DND-41 (cell line): ENCODE results near the gene F10.

Experiments used
- ATAC-seq: fragments of 200-7000 bp; cut with Tn5 transposase; 3 replicates; pipeline ENCODE4 v1.9.1; 2021; ENCODE audit warnings: low read depth; ENCODE audit not compliant: insufficient read depth
- DNase-seq: peaks from one replicate; pipeline ENCODE4 v3.0.0-alpha.2; 2020
- H2AFZ ChIP-seq: 2 replicates; pipeline ENCODE4 v1.6.0; 2012; ENCODE audit warnings: low read depth, low read length
- H3K27ac ChIP-seq: 2 replicates; pipeline ENCODE4 v1.5.1; 2012; ENCODE audit warnings: low read length, inconsistent platforms
- H3K27me3 ChIP-seq: fragments of 200-600 bp; sonication (generic); 2 replicates; pipeline ENCODE4 v1.6.0; 2012; ENCODE audit warnings: low read length, mild to moderate bottlenecking, inconsistent platforms; ENCODE audit not compliant: insufficient read depth, poor library complexity
- H3K36me3 ChIP-seq: 2 replicates; pipeline ENCODE4 v1.5.1; 2012; ENCODE audit warnings: low read length, inconsistent platforms; ENCODE audit not compliant: insufficient read depth
- H3K4me1 ChIP-seq: 2 replicates; pipeline ENCODE4 v1.5.1; 2012; ENCODE audit warnings: mild to moderate bottlenecking, low read length; ENCODE audit not compliant: insufficient read depth
- H3K4me2 ChIP-seq: 2 replicates; pipeline ENCODE4 v1.6.0; 2012; ENCODE audit warnings: mild to moderate bottlenecking, moderate library complexity, low read length, inconsistent platforms; ENCODE audit not compliant: insufficient read depth
- H3K4me3 ChIP-seq, 2 experiments: fragments of 200-600 bp in 1 of 2; shearing (Covaris generic) in 1 of 2; 2 replicates each; pipeline ENCODE4 v1.5.1; 2012 to 2016; ENCODE audit warnings: inconsistent platforms in 2 of 2, low read length in 2 of 2, mild to moderate bottlenecking in 2 of 2, low read depth in 1 of 2, moderate library complexity in 1 of 2
- H3K79me2 ChIP-seq: 2 replicates; pipeline ENCODE4 v1.6.0; 2012; ENCODE audit warnings: low read length, inconsistent platforms; ENCODE audit not compliant: insufficient read depth
- H3K9ac ChIP-seq: 2 replicates; pipeline ENCODE4 v1.6.0; 2012; ENCODE audit warnings: low read depth, mild to moderate bottlenecking, inconsistent platforms, low read length, moderate library complexity
- H3K9me3 ChIP-seq: 2 replicates; pipeline ENCODE4 v1.5.1; 2012; ENCODE audit warnings: low read length, moderate library complexity, mild to moderate bottlenecking, inconsistent platforms; ENCODE audit not compliant: insufficient read depth, severe bottlenecking
- H4K20me1 ChIP-seq: 2 replicates; pipeline ENCODE4 v1.6.0; 2012; ENCODE audit warnings: low read length; ENCODE audit not compliant: insufficient read depth
- CTCF ChIP-seq: IDR thresholded peaks from 2 replicates; pipeline ENCODE4 v1.5.1; 2012; ENCODE audit warnings: borderline replicate concordance, low read length, moderate library complexity, mild to moderate bottlenecking; ENCODE audit not compliant: poor library complexity, severe bottlenecking; ENCODE audit errors: extremely low read depth
- EZH2 ChIP-seq: IDR thresholded peaks from 3 replicates; pipeline ENCODE4 v1.6.1; 2012; ENCODE audit warnings: borderline replicate concordance, low read depth, mild to moderate bottlenecking, moderate library complexity, low read length, inconsistent platforms; ENCODE audit not compliant: severe bottlenecking

Gene F10

GRCh38 chr13:113094410-113094800 lies 28.2 kb upstream of the F10 start:
- Histone ChIP-seq H3K9me3 (no peaks in the 10 kb centered on the region), H3K4me3 (no peak overlapping the region), H3K36me3 (no peaks in the 10 kb centered on the region), H3K27me3 (no peaks in the 10 kb centered on the region), H3K4me2 (no peak overlapping the region), H3K27ac (no peak overlapping the region), H2AFZ (no peak overlapping the region), H3K9ac (no peak overlapping the region), H4K20me1 (peaks cover 5% of the 10 kb centered on the region), H3K79me2 (no peaks in the 10 kb centered on the region), H3K4me1 (no peaks in the 10 kb centered on the region)
- ATAC-seq (no peak), DNase-seq (no peak)
- TF ChIP-seq EZH2 (no peak), CTCF (no peak)

- Histone ChIP-seq H3K4me1 (no peaks in the 10 kb centered on the region), H3K4me2 (no peak overlapping the region), H2AFZ (no peak overlapping the region), H3K79me2 (no peaks in the 10 kb centered on the region), H3K27ac (no peak overlapping the region), H4K20me1 (peaks cover 5% of the 10 kb centered on the region), H3K27me3 (no peaks in the 10 kb centered on the region), H3K4me3 (no peak overlapping the region), H3K36me3 (no peaks in the 10 kb centered on the region), H3K9me3 (no peaks in the 10 kb centered on the region), H3K9ac (no peak overlapping the region)
- no peak for TF ChIP-seq CTCF
- no peak for TF ChIP-seq EZH2
- ATAC-seq (no peak), DNase-seq (no peak)
These were observed 27.2 kb upstream of the F10 start for GRCh38 chr13:113095146-113096051.

DNA sequence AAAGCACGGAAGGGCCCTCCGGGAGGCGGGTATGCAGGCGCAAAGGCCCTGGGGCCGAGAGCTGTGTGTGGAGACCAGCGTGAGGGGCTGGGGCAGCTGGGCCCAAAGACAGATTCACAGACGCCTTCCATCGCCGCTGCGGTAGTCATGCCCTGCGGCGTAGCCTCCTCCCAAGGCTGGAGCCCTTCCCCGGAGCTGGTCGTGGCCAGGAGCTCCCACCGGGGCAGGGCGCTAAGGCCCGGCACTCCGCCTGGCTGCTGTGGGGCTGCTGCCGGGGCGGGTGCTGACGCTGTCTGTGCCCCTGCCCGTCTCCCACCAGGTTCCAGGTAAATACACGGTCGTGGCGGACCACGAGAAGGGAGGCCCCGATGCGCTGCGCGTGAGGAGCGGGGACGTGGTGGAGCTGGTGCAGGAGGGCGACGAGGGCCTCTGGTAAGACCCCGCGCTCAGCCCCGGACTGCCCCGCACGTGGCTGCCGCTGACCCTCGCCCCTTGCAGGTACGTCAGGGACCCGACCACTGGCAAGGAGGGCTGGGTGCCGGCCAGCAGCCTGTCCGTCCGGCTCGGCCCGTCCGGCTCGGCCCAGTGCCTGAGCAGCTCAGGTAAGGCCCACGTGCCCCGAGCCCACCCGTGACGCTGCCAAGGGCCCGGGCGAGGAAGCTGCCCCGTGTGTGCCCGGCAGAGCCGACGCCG lies 26.4 kb upstream of the F10 start:
- DNase-seq (no peak), ATAC-seq (no peak)
- Histone ChIP-seq H3K9me3 (no peaks in the 10 kb centered on the region), H2AFZ (no peak overlapping the region), H3K4me2 (no peak overlapping the region), H3K4me3 (no peak overlapping the region), H3K36me3 (no peaks in the 10 kb centered on the region), H3K4me1 (no peaks in the 10 kb centered on the region), H3K79me2 (no peaks in the 10 kb centered on the region), H4K20me1 (peaks cover 5% of the 10 kb centered on the region), H3K9ac (no peak overlapping the region), H3K27ac (no peak overlapping the region), H3K27me3 (no peaks in the 10 kb centered on the region)
- TF ChIP-seq EZH2 (no peak), CTCF (no peak)
